ENCODE data around the gene RGS18. TPM values are rescaled to one million over a fixed set of nuclear protein-coding genes. Genes with fewer than 3 reads are reported as not detected.

RGS18 gene
- total and polyA plus RNA-seq, 2 of the 8 experiments (the other 6 are each of a cell fraction or from before 2014, with no cell fraction given): not detected

DNA sequence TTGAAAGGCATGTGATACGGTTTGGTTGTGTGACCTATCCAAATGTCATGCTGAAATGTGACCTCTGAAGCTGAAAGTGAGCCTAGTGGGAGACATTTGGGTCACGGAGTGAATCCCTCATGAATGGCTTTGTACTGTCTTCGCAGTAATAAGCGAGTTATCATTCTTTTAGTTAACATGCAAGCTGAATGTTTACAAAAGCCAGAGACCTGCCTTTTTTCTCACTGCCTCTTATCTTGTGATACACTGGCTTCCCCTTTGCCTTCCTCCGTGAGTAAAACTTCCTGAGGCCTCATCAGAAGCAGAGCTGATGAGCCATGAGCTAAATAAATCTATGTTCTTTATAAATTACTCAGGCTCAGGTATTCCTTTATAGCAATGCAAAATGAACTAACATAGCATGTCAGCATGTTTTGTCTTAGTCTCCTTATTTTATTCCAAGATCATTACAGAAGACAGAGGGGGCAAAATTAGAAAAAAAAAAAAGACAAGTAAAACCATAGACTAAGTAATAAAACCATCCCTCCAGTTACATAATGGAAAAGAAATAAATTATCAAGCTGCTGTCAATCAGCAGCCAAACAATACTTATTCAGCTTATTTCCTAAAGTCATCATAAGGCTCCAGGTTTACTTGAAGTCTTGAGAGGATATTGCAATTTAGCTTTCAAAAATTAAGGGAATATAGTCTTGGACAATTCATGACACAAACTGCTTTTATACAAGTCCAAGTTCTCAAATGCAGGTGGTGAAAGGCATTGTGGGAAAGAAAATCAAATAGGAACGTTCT lies 12.1 kb downstream of the RGS18 start (continued):
- TF ChIP-seq JUND (IDR thresholded peaks at IDR 0.05; ENCODE audit: low read length) (no peak), BACH1 (IDR thresholded peaks at IDR 0.05; ENCODE audit: low read length) (no peak), SP1 (IDR thresholded peaks at IDR 0.05; ENCODE audit: low read depth, low read length) (no peak), KDM4A (IDR thresholded peaks at IDR 0.05; ENCODE audit: low read depth, low read length, severe bottlenecking) (no peak), FOSL1 (IDR thresholded peaks at IDR 0.05; ENCODE audit: insufficient read depth, low read depth, low read length) (no peak)
